Smooth muscle cell (in vitro differentiated cells): Measurements from ENCODE around the gene FIZ1. TPM values are rescaled to one million over a fixed set of nuclear protein-coding genes. Genes with fewer than 3 reads are reported as not detected.

Source experiments
- DNase-seq: peaks from one replicate; lab custom pipeline; 2025; ENCODE audit not compliant: unreplicated experiment; lab: John Stamatoyannopoulos, UW
- H2AFZ ChIP-seq: fragments of 200-600 bp; sonication (generic); 2 replicates; pipeline ENCODE4 v1.6.0; 2016; ENCODE audit warnings: antibody characterized with exemption, low read depth, mild to moderate bottlenecking
- H3F3A ChIP-seq: fragments of 200-600 bp; sonication (generic); 2 replicates; pipeline ENCODE4 v1.6.0; 2017; ENCODE audit warnings: antibody characterized with exemption, low read depth
- H3K27ac ChIP-seq: fragments of 200-600 bp; sonication (generic); 2 replicates; pipeline ENCODE4 v1.5.1; 2016; ENCODE audit warnings: low read depth, mild to moderate bottlenecking
- H3K27me3 ChIP-seq: fragments of 200-600 bp; sonication (generic); 2 replicates; pipeline ENCODE4 v1.6.1; 2016; ENCODE audit warnings: low read depth, mild to moderate bottlenecking
- H3K36me3 ChIP-seq: fragments of 200-600 bp; sonication (generic); 2 replicates; pipeline ENCODE4 v1.5.1; 2016; ENCODE audit warnings: low read depth
- H3K4me1 ChIP-seq: fragments of 200-600 bp; sonication (generic); 2 replicates; pipeline ENCODE4 v1.5.1; 2016; ENCODE audit warnings: low read depth
- H3K4me2 ChIP-seq: fragments of 200-600 bp; sonication (generic); 2 replicates; pipeline ENCODE4 v1.6.0; 2016; ENCODE audit warnings: mild to moderate bottlenecking
- H3K4me3 ChIP-seq: fragments of 200-600 bp; sonication (generic); 2 replicates; pipeline ENCODE4 v1.5.1; 2016; ENCODE audit warnings: mild to moderate bottlenecking
- H3K79me2 ChIP-seq: fragments of 200-600 bp; sonication (generic); 2 replicates; pipeline ENCODE4 v1.6.0; 2016; ENCODE audit warnings: low read depth, mild to moderate bottlenecking
- H3K9ac ChIP-seq: fragments of 200-600 bp; sonication (generic); 2 replicates; pipeline ENCODE4 v1.6.0; 2016; ENCODE audit warnings: low read depth
- H3K9me3 ChIP-seq: fragments of 200-600 bp; sonication (generic); replicated peaks from 2 replicates; pipeline ENCODE4 v1.5.1; 2016; ENCODE audit warnings: low read depth
- H4K20me1 ChIP-seq: fragments of 200-600 bp; sonication (generic); 2 replicates; pipeline ENCODE4 v1.6.0; 2016; ENCODE audit warnings: low read depth
- CTCF ChIP-seq: fragments of 200-600 bp; sonication (generic); IDR thresholded peaks from 2 replicates; pipeline ENCODE4 v1.5.1; 2017; ENCODE audit warnings: borderline replicate concordance, mild to moderate bottlenecking, antibody characterized with exemption; ENCODE audit not compliant: insufficient read depth, poor library complexity, severe bottlenecking
- WGBS: methylation state at CpG from one replicate; pipeline ENCODE4 v1.1.7; 2016; ENCODE audit warnings: low lambda C conversion rate; 5-methylcytosine and 5-hydroxymethylcytosine counted together
- polyA plus RNA-seq: library from polyadenylated mRNA; unstranded; fragments of >200 nt; fragmentation: Nextera tagmentation; extraction: Ambion mirVana; gene quantifications from 2 replicates; pipeline ENCODE4 v1.2.1, GENCODE V29; 2016
- total RNA-seq: library from RNA; depleted of rRNA; stranded (reverse); fragments of >200 nt; gene quantifications from 2 replicates; pipeline ENCODE4 v1.2.3, GENCODE V29; 2014

The FIZ1 gene
- total and polyA plus RNA-seq, 2 experiments from 2014 or later = 10.4 to 17.7 TPM

GRCh38 chr19:55593096-55593772 lies 6.1 kb downstream of the FIZ1 start:
- no peaks in the 10 kb centered on the region for H3K9me3 ChIP-seq
- H3F3A ChIP-seq = no peaks in the 10 kb centered on the region
- no peaks in the 10 kb centered on the region for H3K79me2 ChIP-seq
- no peak overlapping the region for H3K4me3 ChIP-seq
- no peaks in the 10 kb centered on the region for H3K36me3 ChIP-seq
- no peak for TF ChIP-seq CTCF
- H3K27me3 ChIP-seq = no peaks in the 10 kb centered on the region
- no peak overlapping the region for H3K4me2 ChIP-seq
- H4K20me1 ChIP-seq = no peaks in the 10 kb centered on the region
- H3K4me1 ChIP-seq = no peaks in the 10 kb centered on the region
- no peak overlapping the region for H2AFZ ChIP-seq
- no peak for DNase-seq
- no peak overlapping the region for H3K27ac ChIP-seq
- H3K9ac ChIP-seq = no peak overlapping the region
- WGBS = 95% methylated on average over 43 of the region's 68 CpGs

GRCh38 chr19:55592391-55593090 lies 6.8 kb downstream of the FIZ1 start:
- Histone ChIP-seq H3K4me3 (no peak overlapping the region), H3K9ac (no peak overlapping the region), H3K4me1 (no peaks in the 10 kb centered on the region), H3K79me2 (no peaks in the 10 kb centered on the region), H2AFZ (no peak overlapping the region), H3K4me2 (no peak overlapping the region), H3F3A (no peaks in the 10 kb centered on the region), H4K20me1 (no peaks in the 10 kb centered on the region), H3K36me3 (no peaks in the 10 kb centered on the region), H3K27me3 (no peaks in the 10 kb centered on the region), H3K9me3 (no peaks in the 10 kb centered on the region), H3K27ac (no peak overlapping the region)
- no peak for DNase-seq
- 95% methylated on average over 35 of the region's 73 CpGs for WGBS
- TF ChIP-seq CTCF = no peak

GRCh38 chr19:55591555-55591954 lies 7.8 kb downstream of the FIZ1 start:
- no peak overlapping the region for H3K9ac ChIP-seq
- H3K27ac ChIP-seq = no peak overlapping the region
- no peak for DNase-seq
- H3K79me2 ChIP-seq = no peaks in the 10 kb centered on the region
- no peaks in the 10 kb centered on the region for H3K4me1 ChIP-seq
- H4K20me1 ChIP-seq = no peaks in the 10 kb centered on the region
- WGBS = 92% methylated on average over 7 of the region's 10 CpGs
- no peak overlapping the region for H3K4me2 ChIP-seq
- no peak overlapping the region for H3K4me3 ChIP-seq
- H3K9me3 ChIP-seq = no peaks in the 10 kb centered on the region
- no peak for TF ChIP-seq CTCF
- H3K36me3 ChIP-seq = no peaks in the 10 kb centered on the region
- H3K27me3 ChIP-seq = no peaks in the 10 kb centered on the region
- H2AFZ ChIP-seq = no peak overlapping the region
- no peaks in the 10 kb centered on the region for H3F3A ChIP-seq
